Measurements from ENCODE around the gene SLC25A23. TPM values are rescaled to one million over a fixed set of nuclear protein-coding genes. Genes with fewer than 3 reads are reported as not detected.
A peak's percentile ranks its signal among the peaks of the same experiment; 100 is the strongest.
"Not testable (repeated sequence)": the region's sequence is repeated elsewhere in the genome, so short reads cannot be mapped to it uniquely, and the experiment has no call there.

Gene SLC25A23
- total RNA-seq, 5 donors from 2014 or later (not counting 1 experiment from before 2014, with no cell fraction given) = 15.5 to 28.0 (median 25.5) TPM

- Histone ChIP-seq H3K36me3 (ENCODE audit: control insufficient read depth in 2 of 2, extremely low read depth in 1 of 2, insufficient read depth in 1 of 2, low read length in 1 of 2) (no peaks in the 10 kb centered on the region), H3K27me3 (replicated peaks in 1 of 2; ENCODE audit: control insufficient read depth in 2 of 2, extremely low read depth in 1 of 2, insufficient read depth in 2 of 2, low read length in 1 of 2) (no peaks in the 10 kb centered on the region), H3K4me1 (ENCODE audit: control insufficient read depth in 1 of 2, extremely low read depth in 1 of 2, insufficient read depth in 2 of 2, low read length in 2 of 2) (no peaks in the 10 kb centered on the region), H3K27ac (ENCODE audit: low read length) (no peak overlapping the region), H3K4me3 (ENCODE audit: control insufficient read depth in 1 of 2, extremely low read depth in 1 of 2, low read length in 1 of 2) (no peak overlapping the region), H3K9me3 (no peaks in the 10 kb centered on the region)
- no peaks in the 10 kb centered on the region for H3K36me3 Mint-ChIP-seq
- POLR2A ChIA-PET = interaction anchor here in 1 of 2 donors (0.6 kb wide), 1 partner anchor 130 kb away, joined by 5 read pairs; no protein-coding TSS in a partner anchor
- ATAC-seq (replicated peaks in 1 of 4) (no peak), DNase-seq (no peak)
- no peak overlapping the region for H3K27ac Mint-ChIP-seq
- CTCF ChIA-PET = no interaction called here
- H3K9me3 Mint-ChIP-seq = no peaks in the 10 kb centered on the region
- WGBS (ENCODE audit: insufficient coverage) = 81% methylated on average over 7 of the region's 10 CpGs
- H3K4me3 Mint-ChIP-seq = no peak overlapping the region
- H3K27me3 Mint-ChIP-seq = no peaks in the 10 kb centered on the region
- no peaks in the 10 kb centered on the region for H3K4me1 Mint-ChIP-seq
These were observed 57.5 kb downstream of the SLC25A23 start for GRCh38 chr19:6402058-6402457.

DNA sequence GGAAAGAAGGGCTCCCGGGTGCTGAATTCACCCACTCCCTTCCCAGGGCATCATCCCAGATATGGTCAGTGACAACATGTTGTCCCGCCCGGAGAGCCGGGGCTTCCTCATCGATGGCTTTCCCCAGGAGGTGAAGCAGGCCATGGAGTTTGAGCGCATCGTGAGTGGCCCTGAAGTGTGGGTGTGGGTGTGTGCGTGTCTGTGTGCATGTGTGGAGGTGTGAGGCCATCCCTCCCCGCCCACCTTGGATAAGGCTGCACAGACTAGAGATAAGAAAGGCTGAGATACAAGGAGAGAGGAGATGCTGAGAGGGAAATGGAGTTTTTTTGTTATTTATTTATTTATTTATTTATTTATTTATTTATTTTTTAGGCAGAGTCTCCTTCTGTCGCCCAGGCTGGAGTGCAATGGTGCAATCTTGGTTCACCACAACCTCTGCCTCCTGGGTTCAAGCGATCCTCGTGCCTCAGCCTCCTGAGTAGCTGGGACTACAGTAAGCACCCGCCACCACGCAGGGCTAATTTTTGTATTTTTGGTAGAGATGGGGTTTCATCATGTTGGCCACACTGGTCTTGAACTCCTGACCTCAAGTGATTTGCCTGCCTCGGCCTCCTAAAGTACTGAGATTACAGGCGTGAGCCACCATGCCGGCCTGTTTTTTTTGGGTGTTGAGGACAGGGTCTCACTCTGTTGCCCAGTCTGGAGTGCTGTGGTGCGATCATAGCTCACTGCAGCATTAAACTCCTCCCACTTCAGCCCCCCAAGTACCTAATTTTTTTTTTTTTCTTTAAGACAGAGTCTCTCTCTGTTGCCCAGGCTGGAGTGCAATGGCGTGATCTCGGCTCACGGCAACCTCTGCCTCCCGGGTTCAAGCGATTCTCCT lies 59.3 kb downstream of the SLC25A23 start:
- H3K27me3 ChIP-seq (replicated peaks in 1 of 2; ENCODE audit: control insufficient read depth in 2 of 2, extremely low read depth in 1 of 2, insufficient read depth in 2 of 2, low read length in 1 of 2); POLR2A ChIA-PET; H3K36me3 ChIP-seq (ENCODE audit: control insufficient read depth in 2 of 2, extremely low read depth in 1 of 2, insufficient read depth in 1 of 2, low read length in 1 of 2); H3K9me3 Mint-ChIP-seq; H3K4me3 ChIP-seq (ENCODE audit: control insufficient read depth in 1 of 2, extremely low read depth in 1 of 2, low read length in 1 of 2); CTCF ChIA-PET; H3K4me3 Mint-ChIP-seq; H3K27me3 Mint-ChIP-seq; H3K27ac ChIP-seq (ENCODE audit: low read length); H3K9me3 ChIP-seq; ATAC-seq (replicated peaks in 1 of 4); H3K4me1 ChIP-seq (ENCODE audit: control insufficient read depth in 1 of 2, extremely low read depth in 1 of 2, insufficient read depth in 2 of 2, low read length in 2 of 2); H3K27ac Mint-ChIP-seq; H3K4me1 Mint-ChIP-seq; H3K36me3 Mint-ChIP-seq; DNase-seq: not testable (repeated sequence)
- 86% methylated on average over 10 of the region's 23 CpGs for WGBS (ENCODE audit: insufficient coverage)

GRCh38 chr19:6396305-6396704 lies 63.3 kb downstream of the SLC25A23 start:
- ATAC-seq (replicated peaks in 1 of 4) (no peak), DNase-seq (no peak)
- Mint-ChIP-seq H3K27ac (no peak overlapping the region), H3K9me3 (no peaks in the 10 kb centered on the region), H3K4me1 (peaks cover 19 to 25% (median 20%) of the 10 kb centered on the region in 3 donors), H3K36me3 (no peaks in the 10 kb centered on the region), H3K4me3 (no peak overlapping the region), H3K27me3 (no peaks in the 10 kb centered on the region)
- WGBS (ENCODE audit: insufficient coverage) = 93% methylated on average over 11 of the region's 12 CpGs
- peaks cover 0 to 18% of the 10 kb centered on the region in 2 experiments for H3K4me1 ChIP-seq (ENCODE audit: control insufficient read depth in 1 of 2, extremely low read depth in 1 of 2, insufficient read depth in 2 of 2, low read length in 2 of 2)
- no peak overlapping the region for H3K4me3 ChIP-seq (ENCODE audit: control insufficient read depth in 1 of 2, extremely low read depth in 1 of 2, low read length in 1 of 2)
- H3K9me3 ChIP-seq = no peaks in the 10 kb centered on the region
- H3K27ac ChIP-seq (ENCODE audit: low read length) = no peak overlapping the region
- CTCF ChIA-PET = interaction anchor here in 1 of 2 donors (0.6 kb wide), 1 partner anchor 1855 kb away, joined by 3 read pairs; no protein-coding TSS in a partner anchor
- H3K27me3 ChIP-seq (replicated peaks in 1 of 2; ENCODE audit: control insufficient read depth in 2 of 2, extremely low read depth in 1 of 2, insufficient read depth in 2 of 2, low read length in 1 of 2) = no peaks in the 10 kb centered on the region
- POLR2A ChIA-PET = interaction anchor here in 1 of 2 donors (0.5 kb wide), 2 partner anchors 9 to 138 kb away, joined by 3 read pairs; no protein-coding TSS in a partner anchor
- no peaks in the 10 kb centered on the region for H3K36me3 ChIP-seq (ENCODE audit: control insufficient read depth in 2 of 2, extremely low read depth in 1 of 2, insufficient read depth in 1 of 2, low read length in 1 of 2)

DNA sequence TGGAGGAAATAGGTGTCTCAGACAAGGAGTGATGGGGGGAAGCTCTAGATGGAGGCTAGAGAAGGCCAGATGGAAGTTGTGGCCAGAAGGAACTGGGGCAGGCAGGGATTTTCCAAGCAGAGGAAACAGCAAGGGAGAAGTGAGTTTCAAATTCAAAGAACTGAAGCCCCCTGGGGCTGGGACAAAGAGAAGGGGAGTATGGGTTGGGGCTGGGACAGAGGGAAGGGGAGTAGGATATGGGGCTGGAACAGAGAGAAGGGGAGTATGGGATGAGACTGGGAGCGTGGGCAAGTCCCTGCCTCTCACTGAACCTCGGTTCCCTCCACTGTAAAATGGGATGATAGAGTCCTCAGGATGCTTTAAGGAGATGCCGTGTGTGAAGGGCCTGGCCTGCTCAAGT lies 64.8 kb downstream of the SLC25A23 start:
- Histone ChIP-seq H3K36me3 (ENCODE audit: control insufficient read depth in 2 of 2, extremely low read depth in 1 of 2, insufficient read depth in 1 of 2, low read length in 1 of 2) (peaks cover 0 to 4% of the 10 kb centered on the region in 2 donors), H3K27me3 (replicated peaks in 1 of 2; ENCODE audit: control insufficient read depth in 2 of 2, extremely low read depth in 1 of 2, insufficient read depth in 2 of 2, low read length in 1 of 2) (no peaks in the 10 kb centered on the region), H3K4me1 (ENCODE audit: control insufficient read depth in 1 of 2, extremely low read depth in 1 of 2, insufficient read depth in 2 of 2, low read length in 2 of 2) (peaks cover 0 to 23% of the 10 kb centered on the region in 2 experiments), H3K9me3 (no peaks in the 10 kb centered on the region), H3K4me3 (ENCODE audit: control insufficient read depth in 1 of 2, extremely low read depth in 1 of 2, low read length in 1 of 2) (no peak overlapping the region), H3K27ac (ENCODE audit: low read length) (no peak overlapping the region)
- Mint-ChIP-seq H3K36me3 (peaks cover 4% of the 10 kb centered on the region), H3K27ac (peak overlapping the region in 1 of 2 donors; percentile 13), H3K27me3 (no peaks in the 10 kb centered on the region), H3K4me1 (peaks cover 23 to 32% (median 24%) of the 10 kb centered on the region in 3 donors), H3K4me3 (peak overlapping the region; percentile 50 to 96 (median 70)), H3K9me3 (no peaks in the 10 kb centered on the region)
- ChIA-PET POLR2A (interaction anchor here (0.5 to 0.7 kb wide), 2 partner anchors 108 to 113 kb away, joined by 3 to 8 read pairs; no protein-coding TSS in a partner anchor), CTCF (no interaction called here)
- DNase-seq = no peak
- 89% methylated on average over 3 of the region's 3 CpGs for WGBS (ENCODE audit: insufficient coverage)
- no peak for ATAC-seq (replicated peaks in 1 of 4)

DNA sequence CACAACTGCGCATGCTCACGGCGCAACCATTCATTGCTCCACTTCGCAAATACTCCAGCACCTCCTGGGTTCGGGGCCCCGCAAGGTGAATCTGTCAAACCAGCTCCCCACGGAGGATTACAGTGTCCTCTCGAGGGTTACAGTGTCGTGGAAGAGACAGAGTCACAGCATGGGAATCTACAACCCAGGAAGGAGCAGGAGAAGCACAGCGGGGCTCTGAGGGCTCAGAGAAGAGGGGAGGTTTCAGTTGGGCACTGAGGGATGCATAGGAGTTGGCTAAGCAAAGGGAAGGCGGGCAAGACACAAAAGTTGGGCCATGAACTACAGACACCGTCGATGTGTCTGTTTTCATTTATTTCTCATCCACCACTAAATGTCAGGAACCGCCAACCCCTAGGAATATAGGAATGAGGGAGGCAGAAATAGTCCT lies 65.6 kb downstream of the SLC25A23 start:
- CTCF ChIA-PET = no interaction called here
- no peaks in the 10 kb centered on the region for H3K9me3 Mint-ChIP-seq
- peak in 27 of 35 experiments; percentile 35 to 85 (median 61) for DNase-seq
- Histone ChIP-seq H3K36me3 (ENCODE audit: control insufficient read depth in 2 of 2, extremely low read depth in 1 of 2, insufficient read depth in 1 of 2, low read length in 1 of 2) (peaks cover 0 to 12% of the 10 kb centered on the region in 2 donors), H3K4me3 (ENCODE audit: control insufficient read depth in 1 of 2, extremely low read depth in 1 of 2, low read length in 1 of 2) (peak overlapping the region; percentile 82 to 93), H3K27ac (ENCODE audit: low read length) (peak overlapping the region; percentile 94), H3K27me3 (replicated peaks in 1 of 2; ENCODE audit: control insufficient read depth in 2 of 2, extremely low read depth in 1 of 2, insufficient read depth in 2 of 2, low read length in 1 of 2) (no peaks in the 10 kb centered on the region), H3K4me1 (ENCODE audit: control insufficient read depth in 1 of 2, extremely low read depth in 1 of 2, insufficient read depth in 2 of 2, low read length in 2 of 2) (peaks cover 0 to 23% of the 10 kb centered on the region in 2 experiments), H3K9me3 (no peaks in the 10 kb centered on the region)
- peak overlapping the region; percentile 87 to 96 (median 91) for H3K4me3 Mint-ChIP-seq
- 0% methylated on average over 3 of the region's 14 CpGs for WGBS (ENCODE audit: insufficient coverage)
- no peak for ATAC-seq (replicated peaks in 1 of 4)
- H3K4me1 Mint-ChIP-seq = peaks cover 24 to 32% (median 26%) of the 10 kb centered on the region in 3 donors
- H3K27me3 Mint-ChIP-seq = no peaks in the 10 kb centered on the region
- POLR2A ChIA-PET = no interaction called here
- H3K27ac Mint-ChIP-seq = peak overlapping the region; percentile 93
- peaks cover 4% of the 10 kb centered on the region for H3K36me3 Mint-ChIP-seq

GRCh38 chr19:6393074-6393982 lies 66.3 kb downstream of the SLC25A23 start, which contains the start of gene GTF2F1:
Gene GTF2F1 (minus strand): TSS chr19:6393164. CDS start chr19:6392995, 169 bp downstream.
- peaks cover 0 to 23% of the 10 kb centered on the region in 2 experiments for H3K4me1 ChIP-seq (ENCODE audit: control insufficient read depth in 1 of 2, extremely low read depth in 1 of 2, insufficient read depth in 2 of 2, low read length in 2 of 2)
- Mint-ChIP-seq H3K4me3 (peak within 1 kb of the TSS; percentile 87 to 96 (median 91)), H3K27me3 (no peaks in the 10 kb centered on the region), H3K27ac (peak within 1 kb of the TSS; percentile 93), H3K36me3 (peaks cover 6% of the 10 kb centered on the region), H3K9me3 (no peaks in the 10 kb centered on the region), H3K4me1 (peaks cover 24 to 32% (median 27%) of the 10 kb centered on the region in 3 donors)
- ATAC-seq (replicated peaks in 1 of 4) (peak; percentile 85 to 86 (median 86)), DNase-seq (peak; percentile 83 to 97 (median 91))
- H3K27ac ChIP-seq (ENCODE audit: low read length) = peak within 1 kb of the TSS; percentile 94
- no peaks in the 10 kb centered on the region for H3K9me3 ChIP-seq
- peaks cover 3 to 19% of the 10 kb centered on the region in 2 donors for H3K36me3 ChIP-seq (ENCODE audit: control insufficient read depth in 2 of 2, extremely low read depth in 1 of 2, insufficient read depth in 1 of 2, low read length in 1 of 2)
- no peaks in the 10 kb centered on the region for H3K27me3 ChIP-seq (replicated peaks in 1 of 2; ENCODE audit: control insufficient read depth in 2 of 2, extremely low read depth in 1 of 2, insufficient read depth in 2 of 2, low read length in 1 of 2)
- ChIA-PET POLR2A (interaction anchor here in 1 of 2 donors (1.2 to 1.4 kb wide), 2 partner anchors 21 to 31 kb away, joined by 5 to 6 read pairs; partner anchors contain the start of genes ALKBH7 and KHSRP), CTCF (interaction anchor here in 1 of 2 donors (0.6 to 1.5 kb wide), 2 partner anchors 21 to 31 kb away, joined by 3 to 7 read pairs; partner anchors contain the start of genes ALKBH7 and KHSRP)
- peak within 1 kb of the TSS; percentile 82 to 93 for H3K4me3 ChIP-seq (ENCODE audit: control insufficient read depth in 1 of 2, extremely low read depth in 1 of 2, low read length in 1 of 2)
- under 1% methylated on average over 60 of the region's 69 CpGs for WGBS (ENCODE audit: insufficient coverage)

All from T-cell (primary cell).